HG03342 (cell line): ENCODE measurements around the gene BCOR.

ENCODE experiments used
- ATAC-seq: cut with Tn5 transposase; IDR thresholded peaks from one replicate; pipeline ENCODE4 v1.9.1; 2021; ENCODE audit warnings: mild to moderate bottlenecking, moderate library complexity; ENCODE audit not compliant: unreplicated experiment

Gene BCOR

DNA sequence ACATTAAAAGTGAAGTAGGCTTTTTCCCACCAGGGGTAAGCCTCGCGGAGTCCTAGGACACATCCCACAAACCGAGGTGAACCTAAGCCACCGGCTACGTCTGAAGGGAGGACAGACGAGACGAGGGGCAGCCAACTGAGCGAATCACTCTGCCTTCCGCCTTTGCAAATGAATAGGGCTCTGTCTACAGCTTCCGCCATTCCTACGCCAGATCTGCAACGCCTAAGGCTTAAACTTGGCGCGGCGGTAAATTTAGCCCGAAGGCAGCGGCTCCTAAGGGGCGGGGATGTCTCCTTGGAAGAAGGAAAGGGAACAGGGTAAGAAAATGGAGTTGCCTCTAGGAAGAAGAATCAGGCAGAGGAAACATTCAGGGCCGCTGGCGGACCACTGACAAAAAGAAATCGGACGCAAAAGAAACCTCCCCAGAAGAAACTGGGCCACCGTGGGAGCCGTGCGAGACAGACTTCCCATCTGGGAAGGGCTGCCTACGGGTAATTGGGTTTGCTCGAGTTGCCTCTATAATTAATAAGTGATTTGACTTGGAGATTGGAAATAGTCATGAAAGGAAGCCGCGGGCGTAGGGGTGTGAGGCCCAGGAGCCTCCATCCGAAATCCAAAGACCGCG lies 90.5 kb downstream of the BCOR start:
- ATAC-seq: no peak

- ATAC-seq: no peak
Observed at GRCh38 chrX:40006106-40007017, 91.4 kb downstream of the BCOR start.

DNA sequence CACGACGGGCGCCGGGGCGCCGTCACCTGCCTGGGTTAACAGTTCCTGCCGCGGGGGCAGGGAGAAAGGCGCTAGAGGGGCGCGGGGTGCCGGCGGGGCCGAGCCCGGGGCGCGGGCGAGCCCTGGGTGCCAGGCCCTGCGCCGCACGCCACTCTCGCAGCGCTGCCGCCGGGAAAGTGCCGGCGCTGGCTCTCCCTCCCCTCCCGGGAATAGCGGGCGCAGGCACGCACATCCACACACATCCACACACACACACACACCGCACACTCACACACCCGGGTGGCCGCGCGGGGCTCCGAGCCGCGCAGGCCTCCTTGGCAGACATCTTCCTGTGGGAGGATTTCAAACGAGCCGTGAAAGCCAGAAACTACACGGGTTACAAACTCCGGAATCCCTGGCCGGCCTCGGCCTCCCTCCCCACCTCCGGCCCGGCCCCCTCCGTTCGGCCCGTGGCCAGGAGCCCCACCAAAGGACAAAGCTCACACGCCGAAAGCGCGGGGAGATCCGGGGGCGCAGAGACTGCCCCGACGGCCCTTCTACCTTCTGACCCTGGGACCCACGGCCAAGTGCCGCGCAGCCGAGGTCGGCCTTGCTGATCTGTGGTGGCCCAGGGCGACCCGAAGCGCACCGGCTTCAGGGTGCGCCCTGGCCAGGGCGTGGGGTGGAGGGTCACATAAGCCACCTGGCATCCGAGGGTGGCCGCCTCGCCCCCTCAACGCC lies 92.3 kb downstream of the BCOR start:
- ATAC-seq: no peak

DNA sequence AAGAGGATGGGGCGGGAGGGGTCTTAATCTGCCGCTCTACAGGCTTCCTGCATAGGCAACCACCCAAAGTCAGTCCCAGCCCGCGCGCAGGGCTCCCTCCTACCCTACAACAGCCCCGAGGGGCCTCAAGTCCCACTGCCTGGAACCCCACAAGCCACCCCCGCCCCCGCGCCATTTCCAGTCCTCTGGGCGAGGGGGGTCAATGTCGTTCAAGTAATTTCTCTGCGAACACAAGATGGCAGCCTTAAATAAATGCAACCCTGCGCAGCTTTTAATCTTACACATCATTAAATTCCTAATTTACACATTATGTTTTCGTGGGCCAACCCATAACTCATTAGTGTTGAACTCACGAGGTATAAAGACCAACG lies 92.9 kb downstream of the BCOR start:
- ATAC-seq: no peak

- no peak for ATAC-seq
Observed at GRCh38 chrX:40004246-40004535, 93.6 kb downstream of the BCOR start.

DNA sequence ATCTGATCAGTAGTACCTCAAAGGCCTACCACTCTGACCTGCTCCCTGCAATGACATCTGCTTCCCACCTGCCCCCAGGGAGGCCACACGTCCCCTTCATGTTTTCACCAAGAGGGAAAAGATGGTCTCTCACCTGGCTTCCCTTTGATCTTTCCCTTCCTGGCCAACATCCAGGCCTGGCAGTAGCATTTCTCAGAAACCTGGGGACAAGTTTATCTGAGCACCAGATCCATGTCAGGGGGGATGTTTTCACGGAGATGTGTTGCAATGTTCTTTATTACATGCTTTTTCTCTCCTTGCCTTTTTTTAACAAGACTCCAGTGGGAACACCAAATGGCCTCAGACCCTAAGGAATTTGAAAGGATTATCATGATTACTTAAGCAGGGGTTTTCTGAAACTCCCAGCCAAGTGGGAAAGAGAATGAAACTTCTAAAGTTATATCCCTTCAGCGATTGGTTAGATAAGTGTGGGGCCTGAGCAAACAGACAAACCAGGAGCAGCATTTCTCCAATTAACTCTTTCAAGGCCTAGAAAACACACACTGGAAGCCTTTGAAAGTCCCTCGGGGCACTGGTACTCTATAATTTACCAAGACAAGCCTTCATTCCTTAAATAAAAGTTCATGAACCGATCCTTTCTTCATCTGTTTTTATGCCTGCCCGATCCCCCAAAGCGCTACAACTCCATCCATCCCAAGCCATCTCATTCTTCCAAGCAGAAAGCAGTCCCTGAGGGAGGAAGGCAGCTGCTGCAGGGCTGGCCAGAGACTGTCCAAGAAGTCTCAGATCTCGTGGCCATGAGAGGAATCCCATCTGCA lies 94.1 kb downstream of the BCOR start:
- no peak for ATAC-seq

DNA sequence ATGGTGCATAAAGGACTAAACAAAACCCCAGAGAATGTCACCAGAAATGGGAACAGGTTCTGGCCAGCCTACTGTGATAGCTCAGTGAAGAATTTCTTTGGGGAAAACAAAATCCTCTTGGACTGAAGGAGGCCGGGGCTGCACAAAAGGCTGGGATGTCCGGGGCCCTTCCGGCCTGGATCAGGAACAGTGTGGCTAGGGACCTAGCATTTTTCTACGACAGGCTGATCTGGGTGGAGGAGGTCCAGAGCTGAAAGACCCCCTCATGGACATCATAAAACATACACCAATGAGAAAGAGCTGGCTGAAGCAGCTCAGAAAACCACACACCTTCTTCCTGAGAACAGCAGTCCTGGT lies 94.7 kb downstream of the BCOR start:
- no peak for ATAC-seq
